NT2/D1 (cell line): ENCODE measurements around the gene B3GNT2.

Experiments
- SUZ12 ChIP-seq: IDR thresholded peaks from 2 replicates; pipeline ENCODE4 v1.6.1; 2011; ENCODE audit not compliant: insufficient read length, insufficient read depth; ENCODE audit errors: extremely low read depth
- YY1 ChIP-seq: IDR thresholded peaks from 2 replicates; pipeline ENCODE4 v1.6.1; 2011; ENCODE audit not compliant: insufficient read length, insufficient read depth
- ZNF274 ChIP-seq: IDR thresholded peaks from 2 replicates; pipeline ENCODE4 v1.6.1; 2011; ENCODE audit warnings: mild to moderate bottlenecking, low read depth, low read length

- no peak for TF ChIP-seq SUZ12
- no peak for TF ChIP-seq YY1
- TF ChIP-seq ZNF274: no peak
These were observed 69.2 kb downstream of the B3GNT2 start for GRCh38 chr2:62265106-62265505.
